H1 (cell line): ENCODE data around the gene BICDL1. TPM values are rescaled to one million over a fixed set of nuclear protein-coding genes. Genes with fewer than 3 reads are reported as not detected.

Experiments
- CTCF ChIA-PET: fragments of 300-600 bp; sonication (Branson Sonifier 250); formaldehyde crosslinking; loops from one replicate; lab custom pipeline; 2021; ENCODE audit not compliant: partially characterized antibody; lab: Charles Lee
- POLR2A ChIA-PET: fragments of 300-600 bp; sonication (Branson Sonifier 250); formaldehyde crosslinking; loops from one replicate; lab custom pipeline; 2021; ENCODE audit warnings: inconsistent platforms; ENCODE audit not compliant: partially characterized antibody; lab: Charles Lee
- DNase-seq, 2 experiments: peaks; one replicate each; pipeline versions ENCODE4 v3.0.0 to v3.0.0-alpha.2; 2010 to 2022; ENCODE audit warnings: low spot score in 2 of 2, low read depth in 1 of 2, mixed read lengths in 1 of 2
- FAIRE-seq: peaks from 2 replicates; lab custom pipeline; 2011; peaks lifted over from hg19 to GRCh38; lab: Jason Lieb, UNC
- H2AFZ ChIP-seq: 2 replicates; pipeline ENCODE4 v1.8.1; 2012; ENCODE audit warnings: low read length, inconsistent platforms
- H2AK5ac ChIP-seq: 2 replicates; pipeline ENCODE4 v1.6.1; 2013; ENCODE audit warnings: low read depth, low read length
- H2BK120ac ChIP-seq: replicated peaks from 2 replicates; pipeline ENCODE3; 2013; ENCODE audit warnings: low read depth, low read length, inconsistent platforms
- H2BK12ac ChIP-seq: 2 replicates; pipeline ENCODE4 v1.6.1; 2013; ENCODE audit warnings: low read depth, low read length
- H2BK15ac ChIP-seq: 2 replicates; pipeline ENCODE4 v1.6.1; 2013; ENCODE audit warnings: low read length
- H2BK20ac ChIP-seq: 2 replicates; pipeline ENCODE4 v1.6.1; 2013; ENCODE audit warnings: low read length
- H2BK5ac ChIP-seq: 2 replicates; pipeline ENCODE4 v1.6.1; 2013; ENCODE audit warnings: low read depth, low read length
- H3K14ac ChIP-seq: 2 replicates; pipeline ENCODE4 v1.6.1; 2013; ENCODE audit warnings: inconsistent platforms; ENCODE audit not compliant: insufficient read length
- H3K18ac ChIP-seq: 2 replicates; pipeline ENCODE4 v1.6.1; 2013; ENCODE audit warnings: low read length; ENCODE audit errors: extremely low read depth
- H3K23ac ChIP-seq: 2 replicates; pipeline ENCODE4 v1.6.1; 2013; ENCODE audit warnings: inconsistent platforms; ENCODE audit not compliant: insufficient read length
- H3K23me2 ChIP-seq: 2 replicates; pipeline ENCODE4 v1.6.1; 2013; ENCODE audit warnings: low read depth, low read length
- H3K27ac ChIP-seq: 2 replicates; pipeline ENCODE4 v1.6.1; 2011; ENCODE audit warnings: low read depth, low read length, inconsistent platforms
- H3K27me3 ChIP-seq, 4 experiments: replicated peaks in 1 of 4; 1 replicate in 1 of 4; 2 replicates in 3 of 4; pipeline versions ENCODE4 v1.6.1 to v1.8.1; 2011 to 2013; ENCODE audit warnings: low read length in 3 of 4, mild to moderate bottlenecking in 3 of 4, inconsistent platforms in 2 of 4, mixed read lengths in 2 of 4, moderate library complexity in 1 of 4; ENCODE audit not compliant: control insufficient read depth in 3 of 4, insufficient read depth in 3 of 4; ENCODE audit errors: extremely low read depth in 1 of 4
- H3K36me3 ChIP-seq, 4 experiments: 2 replicates each; pipeline versions ENCODE4 v1.6.1 to v1.8.1; 2011 to 2013; ENCODE audit warnings: mild to moderate bottlenecking in 4 of 4, low read length in 3 of 4, moderate library complexity in 2 of 4, control low read depth in 1 of 4, inconsistent platforms in 1 of 4; ENCODE audit not compliant: insufficient read depth in 4 of 4, control insufficient read depth in 2 of 4
- H3K4ac ChIP-seq: replicated peaks from 2 replicates; pipeline ENCODE3; 2013; ENCODE audit warnings: low read length, low read depth, mixed read lengths, inconsistent platforms; ENCODE audit not compliant: insufficient read length
- H3K4me1 ChIP-seq, 4 experiments: replicated peaks in 1 of 4; 1 replicate in 1 of 4; 2 replicates in 3 of 4; pipeline versions ENCODE4 v1.6.1 to v1.8.1; 2011 to 2013; ENCODE audit warnings: low read length in 3 of 4, inconsistent platforms in 2 of 4, mixed read lengths in 1 of 4; ENCODE audit not compliant: insufficient read depth in 4 of 4, control insufficient read depth in 3 of 4
- H3K4me2 ChIP-seq, 2 experiments: 2 replicates each; pipeline versions ENCODE4 v1.6.1 to v1.8.1; 2011 to 2013; ENCODE audit warnings: low read depth in 2 of 2, low read length in 2 of 2, control low read depth in 1 of 2, inconsistent platforms in 1 of 2, mild to moderate bottlenecking in 1 of 2; ENCODE audit not compliant: insufficient read depth in 1 of 2
- H3K4me3 ChIP-seq, 4 experiments: fragments of 200-600, 300-600 bp in 1 of 4; sonication (generic), shearing (Covaris generic), sonication (Bioruptor Twin) in 1 of 4; 2 replicates each; pipeline versions ENCODE4 v1.5.1 to v1.8.1; 2011 to 2016; ENCODE audit warnings: low read length in 4 of 4, low read depth in 3 of 4, control low read depth in 2 of 4, inconsistent platforms in 2 of 4, mild to moderate bottlenecking in 2 of 4, mixed read lengths in 1 of 4, moderate library complexity in 1 of 4; ENCODE audit not compliant: insufficient read depth in 2 of 4; ENCODE audit errors: extremely low read depth in 1 of 4
- H3K56ac ChIP-seq: replicated peaks from 2 replicates; pipeline ENCODE3; 2013; ENCODE audit warnings: low read depth, mild to moderate bottlenecking, mixed read lengths, low read length, inconsistent platforms; ENCODE audit not compliant: insufficient read length
- H3K79me1 ChIP-seq: 2 replicates; pipeline ENCODE4 v1.6.1; 2013; ENCODE audit warnings: low read depth, low read length, control low read depth
- H3K79me2 ChIP-seq, 2 experiments: 2 replicates each; pipeline versions ENCODE4 v1.6.1 to v1.8.1; 2012 to 2013; ENCODE audit warnings: low read length in 2 of 2, mild to moderate bottlenecking in 2 of 2, inconsistent platforms in 1 of 2; ENCODE audit not compliant: insufficient read depth in 2 of 2, control insufficient read depth in 1 of 2
- H3K9ac ChIP-seq, 4 experiments: replicated peaks in 1 of 4; 1 replicate in 1 of 4; 2 replicates in 3 of 4; pipeline versions ENCODE4 v1.6.1 to v1.8.1; 2011 to 2013; ENCODE audit warnings: low read depth in 3 of 4, low read length in 3 of 4, control low read depth in 2 of 4, mild to moderate bottlenecking in 2 of 4, moderate library complexity in 2 of 4, inconsistent platforms in 1 of 4; ENCODE audit errors: extremely low read depth in 1 of 4
- H3K9me3 ChIP-seq, 2 experiments: 2 replicates each; pipeline versions ENCODE4 v1.6.1 to v1.8.1; 2012 to 2013; ENCODE audit warnings: mild to moderate bottlenecking in 2 of 2, moderate library complexity in 2 of 2, control low read depth in 1 of 2, inconsistent platforms in 1 of 2, low read depth in 1 of 2, low read length in 1 of 2, mixed read lengths in 1 of 2; ENCODE audit not compliant: insufficient read depth in 2 of 2
- H4K20me1 ChIP-seq, 2 experiments: replicated peaks in 1 of 2; 2 replicates each; pipeline versions ENCODE3 to v1.8.1; 2011 to 2013; ENCODE audit warnings: inconsistent platforms in 2 of 2, low read length in 2 of 2, mild to moderate bottlenecking in 1 of 2; ENCODE audit not compliant: insufficient read depth in 2 of 2, control insufficient read depth in 1 of 2
- H4K5ac ChIP-seq: 2 replicates; pipeline ENCODE4 v1.6.1; 2013; ENCODE audit warnings: low read length, low read depth, mixed read lengths, inconsistent platforms; ENCODE audit not compliant: insufficient read length
- H4K8ac ChIP-seq: 2 replicates; pipeline ENCODE4 v1.8.0; 2013; ENCODE audit warnings: mild to moderate bottlenecking, moderate library complexity, low read length, inconsistent platforms; ENCODE audit not compliant: insufficient read depth; ENCODE audit errors: extremely low read depth
- H4K91ac ChIP-seq: replicated peaks from 2 replicates; pipeline ENCODE3; 2013; ENCODE audit warnings: low read length, mixed read lengths, inconsistent platforms; ENCODE audit not compliant: insufficient read length
- GTF2F1 ChIP-seq: IDR thresholded peaks from 2 replicates; pipeline ENCODE4 v1.6.1; 2012; ENCODE audit warnings: low read depth, low read length, improper control_type of control experiment, borderline replicate concordance
- HDAC6 ChIP-seq: IDR thresholded peaks from one replicate; pipeline ENCODE4 v1.7.1; 2012; ENCODE audit warnings: low read depth, mild to moderate bottlenecking, inconsistent platforms, low read length, moderate library complexity
- RNF2 ChIP-seq: fragments of 200-900, 300-1000 bp; sonication (generic); IDR thresholded peaks from 2 replicates; pipeline ENCODE4 v1.7.1; 2016; ENCODE audit warnings: borderline replicate concordance, low read depth, mild to moderate bottlenecking, antibody characterized with exemption, low read length; ENCODE audit not compliant: poor library complexity, severe bottlenecking; ENCODE audit errors: missing control alignments
- RXRA ChIP-seq: IDR thresholded peaks from 2 replicates; pipeline ENCODE4 v1.6.1; 2011; ENCODE audit warnings: low read depth, mild to moderate bottlenecking, low read length, moderate library complexity; ENCODE audit not compliant: insufficient read depth
- SAP30 ChIP-seq: fragments of 300-600 bp; sonication (generic); IDR thresholded peaks from 2 replicates; pipeline ENCODE4 v1.7.1; 2012; ENCODE audit warnings: low read length, moderate library complexity, mild to moderate bottlenecking, inconsistent platforms; ENCODE audit not compliant: insufficient read depth, insufficient replicate concordance
- SP4 ChIP-seq: IDR thresholded peaks from 2 replicates; pipeline ENCODE4 v1.6.1; 2012; ENCODE audit warnings: low read length, inconsistent platforms
- WGBS, 2 experiments: shearing (Covaris generic) in 1 of 2; methylation state at CpG; one replicate each; pipeline versions ENCODE4 v1.1.6 to v1.1.7; 2013 to 2015; ENCODE audit warnings: low lambda C conversion rate in 2 of 2, mixed read lengths in 2 of 2, inconsistent platforms in 1 of 2, low coverage in 1 of 2, missing lambda C conversion rate in 1 of 2; ENCODE audit not compliant: insufficient replicate concordance in 2 of 2, insufficient coverage in 1 of 2, insufficient read length in 1 of 2; ENCODE audit errors: extremely low coverage in 1 of 2, missing lambda C conversion rate in 1 of 2; 5-methylcytosine and 5-hydroxymethylcytosine counted together
- polyA plus RNA-seq, 7 experiments: library from polyadenylated mRNA; depleted of rRNA in 3 of 7; stranded (reverse) in 5 of 7; unstranded in 2 of 7; fragments of >200 nt in 5 of 7; fragments of 200-250 nt in 2 of 7; gene quantifications; 1 replicate in 5 of 7; 2 replicates in 1 of 7; 4 replicates in 1 of 7; pipeline versions ENCODE4 v1.2.1 to v1.2.3, GENCODE V29; 2011 to 2013; ENCODE audit warnings: missing spikeins in 2 of 7, mixed read lengths in 2 of 7
- total RNA-seq: library from RNA; stranded (reverse); fragmentation: NEBNext Ultra II Directional; extraction: Animal tissue kit (Norgen Biotek cat#: 25700); gene quantifications from 2 replicates; pipeline ENCODE4 v1.2.1, GENCODE V29; 2021

The BICDL1 gene
- total and polyA plus RNA-seq, 2 of the 8 experiments (the other 6 are each of a cell fraction or from before 2014, with no cell fraction given) = 17.2 to 25.9 TPM

DNA sequence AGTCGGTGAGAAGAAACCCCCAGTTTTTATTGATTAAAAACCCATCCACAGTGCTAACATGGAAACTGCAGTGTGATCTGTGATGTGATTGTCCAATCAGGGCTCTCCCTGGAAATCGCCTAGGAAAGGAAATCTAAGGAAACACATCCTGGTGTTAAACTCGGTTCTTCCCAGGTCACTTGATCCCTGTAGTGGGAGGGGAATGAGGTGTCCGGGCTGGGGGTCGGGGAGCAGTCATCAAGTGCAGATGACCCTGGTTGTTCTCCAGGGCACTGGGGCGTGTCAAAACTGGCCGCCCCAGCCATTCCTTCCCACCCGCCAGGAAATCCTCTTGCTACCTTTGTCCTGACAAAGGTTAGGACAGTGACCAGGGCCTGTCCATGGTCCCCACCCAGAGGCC, 106.7 kb downstream of the BICDL1 start:
- peaks cover 0 to 10% of the 10 kb centered on the region in 2 experiments; a peak in 2 of 4 replicates for H3K79me2 ChIP-seq
- peaks cover 6 to 32% (median 27%) of the 10 kb centered on the region in 4 experiments for H3K4me1 ChIP-seq
- no peaks in the 10 kb centered on the region for H3K27me3 ChIP-seq
- no peak for DNase-seq
- ChIA-PET CTCF (interaction anchor here (0.6 kb wide), 1 partner anchor 16 kb away, joined by 3 read pairs; no protein-coding TSS in a partner anchor), POLR2A (interaction anchor here (1.1 to 11.7 kb wide), 6 partner anchors 9 to 104 kb away, joined by 3 to 96 read pairs (median 4); partner anchors contain the start of gene RAB35)
- WGBS, 2 experiments = 82% methylated on average over 8 of the region's 8 CpGs; no CpG with 5 or more reads in 1 of the 2 experiments
- no peak overlapping the region for H2BK120ac ChIP-seq
- no peaks in the 10 kb centered on the region for H3K23me2 ChIP-seq
- no peak overlapping the region for H2AFZ ChIP-seq
- H2AK5ac ChIP-seq = no peak overlapping the region
- H3K14ac ChIP-seq = no peak overlapping the region
- H3K56ac ChIP-seq = no peak overlapping the region
- no peak overlapping the region for H3K4me3 ChIP-seq
- no peak overlapping the region for H2BK12ac ChIP-seq
- no peak overlapping the region; the same call in 1 of the 2 replicates for H4K8ac ChIP-seq
- peaks cover 3% of the 10 kb centered on the region; the same call in 1 of the 2 replicates for H3K79me1 ChIP-seq
- H4K5ac ChIP-seq = no peak overlapping the region
- H4K91ac ChIP-seq = no peak overlapping the region
- peaks cover 0 to 12% (median 8%) of the 10 kb centered on the region in 4 experiments; a peak in 6 of 8 replicates for H3K36me3 ChIP-seq
- H2BK15ac ChIP-seq = no peak overlapping the region
- H3K9ac ChIP-seq = peak overlapping the region in 1 of 4 experiments; percentile 19; a peak in 1 of 7 replicates
- no peaks in the 10 kb centered on the region for H3K9me3 ChIP-seq
- no peak overlapping the region for H2BK20ac ChIP-seq
- H4K20me1 ChIP-seq = peaks cover 6 to 11% of the 10 kb centered on the region in 2 experiments
- no peak for FAIRE-seq
- H2BK5ac ChIP-seq = 0 out of 2 replicates have a peak overlapping the region, but pooled peaks have one; percentile 30
- H3K18ac ChIP-seq = no peak overlapping the region
- no peak overlapping the region for H3K23ac ChIP-seq
- peak overlapping the region; percentile 45; the same call in 1 of the 2 replicates for H3K27ac ChIP-seq
- no peak overlapping the region for H3K4ac ChIP-seq
- no peak overlapping the region for H3K4me2 ChIP-seq
- no peak for TF ChIP-seq RNF2
- TF ChIP-seq RXRA = no peak
- TF ChIP-seq SAP30 = no peak
- no peak for TF ChIP-seq GTF2F1
- no peak for TF ChIP-seq HDAC6
- TF ChIP-seq SP4 = no peak
